C4-2B (cell line): ENCODE data around the gene PIK3R5.

Source experiments
- H3K27ac ChIP-seq: fragments of 450-650 bp; 2 replicates; pipeline ENCODE4 v1.5.1; 2017
- CTCF ChIP-seq: fragments of 450-650 bp; conservative IDR thresholded peaks from 2 replicates; pipeline ENCODE4 v1.5.1; 2017; ENCODE audit warnings: mild to moderate bottlenecking
- ZFX ChIP-seq: fragments of 450-650 bp; IDR thresholded peaks from 2 replicates; pipeline ENCODE4 v1.6.1; 2017

Gene PIK3R5

GRCh38 chr17:8849311-8850041, 116.0 kb downstream of the PIK3R5 start:
- TF ChIP-seq CTCF (no peak), ZFX (no peak)
- no peak overlapping the region for H3K27ac ChIP-seq

- TF ChIP-seq CTCF, result no peak
- TF ChIP-seq ZFX, result no peak
- H3K27ac ChIP-seq, result no peak overlapping the region
Measured at GRCh38 chr17:8847891-8848290, 117.6 kb downstream of the PIK3R5 start.

- no peak for TF ChIP-seq CTCF
- no peak overlapping the region for H3K27ac ChIP-seq
Measured at GRCh38 chr17:8846768-8847211, 118.7 kb downstream of the PIK3R5 start.

- H3K27ac ChIP-seq, result no peak overlapping the region
- no peak for TF ChIP-seq CTCF
Measured at GRCh38 chr17:8844229-8845218, 121.0 kb downstream of the PIK3R5 start.

- H3K27ac ChIP-seq, result no peak overlapping the region
- TF ChIP-seq ZFX (no peak), CTCF (no peak)
Measured at GRCh38 chr17:8843344-8843743, 122.2 kb downstream of the PIK3R5 start.

- no peak overlapping the region for H3K27ac ChIP-seq
- TF ChIP-seq CTCF, result no peak
- no peak for TF ChIP-seq ZFX
Measured at GRCh38 chr17:8841844-8842243, 123.7 kb downstream of the PIK3R5 start.

- TF ChIP-seq ZFX (no peak), CTCF (no peak)
- H3K27ac ChIP-seq, result no peak overlapping the region
Measured at GRCh38 chr17:8839410-8839935, 126.0 kb downstream of the PIK3R5 start.
